ENCODE measurements around the gene UNC5B. TPM values are rescaled to one million over a fixed set of nuclear protein-coding genes. Genes with fewer than 3 reads are reported as not detected.

Gene UNC5B
- total and polyA plus RNA-seq, 11 donors: 4.8 to 22.8 (median 10.1) TPM

GRCh38 chr10:71334221-71334791 is 121.9 kb downstream of the UNC5B start:
- H3K4me3 ChIP-seq: no peak overlapping the region
- H3K9me3 ChIP-seq: no peaks in the 10 kb centered on the region
- TF ChIP-seq CTCF (IDR thresholded peaks at IDR 0.05) (no peak), POLR2A (IDR thresholded peaks at IDR 0.05) (no peak)
- WGBS, 4 donors: 81 to 91% (median 87%) methylated on average over 12 of the region's 12 CpGs
- peaks cover 0 to 11% (median 0%) of the 10 kb centered on the region in 9 donors for H3K36me3 ChIP-seq
- H3K27me3 ChIP-seq: no peaks in the 10 kb centered on the region
- ATAC-seq (no peak), DNase-seq (no peak)
- peak overlapping the region in 1 of 12 donors; percentile 71 for H3K27ac ChIP-seq
- intact Hi-C loops (cut with DNase I): no loop called here
- peaks cover 0 to 19% (median 0%) of the 10 kb centered on the region in 12 donors for H3K4me1 ChIP-seq

- intact Hi-C loops (cut with DNase I): no loop called here
- H3K4me3 ChIP-seq: no peak overlapping the region
- H3K9me3 ChIP-seq: no peaks in the 10 kb centered on the region
- H3K4me1 ChIP-seq: peaks cover 0 to 19% (median 0%) of the 10 kb centered on the region in 12 donors
- DNase-seq (no peak), ATAC-seq (no peak)
- 91 to 94% (median 93%) methylated on average over 15 of the region's 15 CpGs for WGBS, 4 donors
- no peak overlapping the region for H3K27ac ChIP-seq
- peaks cover 0 to 14% (median 0%) of the 10 kb centered on the region in 9 donors for H3K36me3 ChIP-seq
- TF ChIP-seq POLR2A (IDR thresholded peaks at IDR 0.05) (no peak), CTCF (IDR thresholded peaks at IDR 0.05) (no peak)
- H3K27me3 ChIP-seq: no peaks in the 10 kb centered on the region
Observed at GRCh38 chr10:71335173-71335708, 122.9 kb downstream of the UNC5B start.

- Histone ChIP-seq H3K36me3 (peaks cover 0 to 14% (median 0%) of the 10 kb centered on the region in 9 donors), H3K9me3 (no peaks in the 10 kb centered on the region), H3K4me3 (no peak overlapping the region), H3K27ac (no peak overlapping the region), H3K27me3 (no peaks in the 10 kb centered on the region), H3K4me1 (peaks cover 0 to 19% (median 0%) of the 10 kb centered on the region in 12 donors)
- intact Hi-C loops (cut with DNase I): no loop called here
- WGBS, 4 donors: 77 to 88% (median 82%) methylated on average over 6 of the region's 6 CpGs
- TF ChIP-seq POLR2A (IDR thresholded peaks at IDR 0.05) (no peak), CTCF (IDR thresholded peaks at IDR 0.05) (no peak)
- ATAC-seq (no peak), DNase-seq (no peak)
Observed at GRCh38 chr10:71336632-71337031, 124.3 kb downstream of the UNC5B start.

- WGBS, 4 donors: 95 to 100% (median 96%) methylated on average over 10 to 13 of the region's 13 CpGs
- ATAC-seq (no peak), DNase-seq (no peak)
Observed at GRCh38 chr10:71337219-71337701, 124.9 kb downstream of the UNC5B start.

More at GRCh38 chr10:71337219-71337701, 124.9 kb downstream of the UNC5B start:
- Histone ChIP-seq H3K4me1 (peaks cover 0 to 19% (median 0%) of the 10 kb centered on the region in 12 donors), H3K36me3 (peaks cover 0 to 14% (median 0%) of the 10 kb centered on the region in 9 donors), H3K4me3 (no peak overlapping the region), H3K9me3 (no peaks in the 10 kb centered on the region), H3K27me3 (no peaks in the 10 kb centered on the region), H3K27ac (no peak overlapping the region)
- no peak for TF ChIP-seq CTCF (IDR thresholded peaks at IDR 0.05)
- no peak for TF ChIP-seq POLR2A (IDR thresholded peaks at IDR 0.05)
- intact Hi-C loops (cut with DNase I): no loop called here
